Embryonic facial prominence (tissue), 1 donor: ENCODE results near the gene TMEM183A.
"Not testable (repeated sequence)": the region's sequence is repeated elsewhere in the genome, so short reads cannot be mapped to it uniquely, and the experiment has no call there.

Experiments used
- DNase-seq: peaks from one replicate; pipeline ENCODE4 v3.0.0-alpha.2; 2016; ENCODE audit errors: extremely low spot score

TMEM183A gene, protein sequence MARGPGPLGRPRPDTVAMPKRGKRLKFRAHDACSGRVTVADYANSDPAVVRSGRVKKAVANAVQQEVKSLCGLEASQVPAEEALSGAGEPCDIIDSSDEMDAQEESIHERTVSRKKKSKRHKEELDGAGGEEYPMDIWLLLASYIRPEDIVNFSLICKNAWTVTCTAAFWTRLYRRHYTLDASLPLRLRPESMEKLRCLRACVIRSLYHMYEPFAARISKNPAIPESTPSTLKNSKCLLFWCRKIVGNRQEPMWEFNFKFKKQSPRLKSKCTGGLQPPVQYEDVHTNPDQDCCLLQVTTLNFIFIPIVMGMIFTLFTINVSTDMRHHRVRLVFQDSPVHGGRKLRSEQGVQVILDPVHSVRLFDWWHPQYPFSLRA

DNA sequence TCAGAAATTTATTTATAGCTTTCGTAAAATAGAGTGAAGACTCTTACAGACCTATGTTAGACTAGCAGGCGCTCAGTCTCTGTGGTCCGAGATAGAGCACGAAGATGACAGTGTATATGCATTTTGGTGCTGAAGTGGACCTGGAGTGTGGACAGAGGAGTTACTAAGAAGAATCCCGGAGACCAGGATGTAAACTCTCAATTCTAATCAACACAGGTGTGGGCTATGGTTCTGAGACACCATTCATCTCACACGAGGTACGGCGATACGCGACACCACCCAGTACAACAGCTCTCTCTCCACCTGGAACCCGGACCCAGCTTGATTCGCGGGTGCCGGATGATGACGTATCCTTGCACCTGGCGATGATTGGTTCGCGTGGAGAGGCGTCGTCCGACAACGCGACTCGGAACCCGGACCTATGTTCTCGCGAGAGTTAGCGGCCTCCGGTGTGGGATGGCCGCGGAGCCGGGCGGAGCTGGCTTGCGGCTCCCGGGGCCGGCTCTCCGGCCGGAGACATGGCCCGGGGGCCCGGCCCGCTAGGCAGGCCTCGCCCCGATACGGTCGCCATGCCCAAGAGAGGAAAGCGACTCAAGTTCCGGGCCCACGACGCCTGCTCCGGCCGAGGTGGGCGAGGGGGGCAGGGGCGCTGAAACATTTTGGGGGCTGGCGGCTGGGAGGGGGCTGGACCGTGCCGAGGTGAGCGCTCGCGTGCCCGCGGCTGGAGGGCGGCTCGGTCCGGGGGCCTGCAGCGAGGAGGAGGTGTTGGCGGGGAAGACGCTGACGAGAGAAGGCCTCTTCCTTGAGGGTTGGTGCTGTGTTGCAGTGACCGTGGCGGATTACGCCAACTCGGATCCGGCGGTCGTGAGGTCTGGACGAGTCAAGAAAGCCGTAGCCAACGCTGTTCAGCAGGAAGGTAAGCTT is at the start of gene TMEM183A:
TMEM183A (plus strand) TSS at position 427 of the 924 bp plus-strand sequence; CDS start at position 519, 92 bp downstream.
- DNase-seq, result peak; percentile 93

DNA sequence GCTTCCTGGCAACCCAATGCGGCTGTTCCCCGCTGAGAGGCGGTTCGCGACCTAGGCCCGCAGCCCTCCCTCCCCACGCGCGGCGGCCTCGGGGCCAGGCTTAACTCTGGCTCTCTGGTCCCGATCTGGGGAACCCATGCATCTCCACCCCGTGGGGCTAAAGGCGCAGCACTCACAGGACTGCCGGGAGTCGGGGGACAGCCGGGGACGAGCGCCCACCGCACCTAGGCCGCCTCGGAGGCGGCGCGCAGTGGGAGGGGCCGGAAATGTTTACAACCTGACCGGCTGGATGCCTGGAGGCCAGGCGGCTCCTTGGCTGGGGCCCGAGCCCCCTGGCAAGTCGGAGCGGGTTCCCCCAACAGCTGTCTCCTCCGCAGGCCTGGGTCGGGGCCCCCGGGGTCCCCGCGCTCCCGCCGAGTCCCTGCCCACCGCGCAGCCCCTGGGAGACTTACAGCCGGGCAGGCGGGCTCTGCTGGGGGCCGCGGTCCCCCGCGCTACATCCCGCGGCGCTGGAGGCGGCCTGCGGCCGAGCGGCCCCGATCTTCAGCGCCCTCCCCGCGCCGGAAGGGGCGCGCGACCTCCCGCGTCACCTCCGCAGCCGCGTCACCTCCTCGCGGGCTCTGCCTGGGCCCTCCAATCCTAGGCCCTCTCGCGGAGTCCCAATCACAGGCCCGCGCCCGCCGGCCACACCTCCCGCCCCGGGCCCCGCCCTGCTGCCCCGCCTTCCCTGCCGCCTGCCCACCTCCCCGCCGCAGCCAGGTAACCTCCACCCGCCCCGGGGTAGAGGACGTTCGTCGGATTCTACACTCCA is 49.2 kb upstream of the TMEM183A start, which contains the start of gene ADIPOR1:
ADIPOR1 (minus strand) TSS at position 580 of the 811 bp plus-strand sequence. CDS start 7,242 bp downstream, outside the sequence.
- peak; percentile 78 for DNase-seq

DNA sequence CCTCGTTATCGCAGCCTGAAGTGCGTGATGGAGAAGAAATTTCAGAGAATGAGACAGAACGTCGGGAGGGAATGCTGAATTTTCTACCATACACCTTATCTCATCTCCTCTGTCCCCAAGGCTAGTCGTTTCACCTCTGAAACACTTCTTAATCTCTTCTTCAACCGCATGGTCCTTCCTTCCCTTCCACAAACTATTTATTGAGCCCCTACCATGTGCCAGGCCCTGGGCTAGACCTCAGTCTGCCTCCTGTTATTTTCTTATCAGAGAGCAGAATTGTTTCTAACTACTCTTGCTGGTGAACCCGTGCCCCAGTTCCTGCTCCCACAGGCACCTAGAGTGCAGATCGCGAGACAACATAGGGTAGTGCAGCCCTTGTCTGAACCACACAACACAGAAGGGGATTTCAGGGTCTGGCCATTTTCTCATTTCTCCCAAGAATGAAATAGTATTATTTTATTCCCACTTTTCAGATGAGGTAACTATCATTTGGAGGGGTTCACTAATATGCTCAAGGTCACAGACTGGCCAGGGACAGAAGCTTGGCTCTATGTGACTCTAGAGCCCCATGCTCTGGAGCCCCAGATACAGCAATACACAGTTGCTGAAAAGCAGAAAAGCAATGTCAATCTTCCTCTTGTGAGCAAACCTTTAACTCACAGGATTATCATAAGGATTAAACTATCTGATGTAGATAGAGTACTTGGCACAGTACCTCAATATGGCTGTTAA is 48.5 kb upstream of the TMEM183A start:
- no peak for DNase-seq

DNA sequence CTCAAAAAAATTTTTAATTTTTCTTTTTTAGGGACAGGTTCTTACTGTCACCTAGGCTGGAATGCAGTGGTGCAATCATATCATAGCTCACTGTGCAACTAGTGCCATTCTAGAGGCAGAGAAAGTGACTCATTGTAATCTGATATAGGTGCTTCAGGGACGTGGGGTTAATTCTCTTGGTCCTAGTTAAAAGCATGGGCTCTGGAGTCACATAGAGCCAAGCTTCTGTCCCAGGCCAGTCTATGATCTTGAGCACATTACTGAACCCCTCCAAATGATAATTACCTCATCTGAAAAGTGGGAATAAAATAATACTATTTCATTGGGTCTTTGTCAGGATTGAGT is 47.9 kb upstream of the TMEM183A start:
- DNase-seq, result no peak

DNA sequence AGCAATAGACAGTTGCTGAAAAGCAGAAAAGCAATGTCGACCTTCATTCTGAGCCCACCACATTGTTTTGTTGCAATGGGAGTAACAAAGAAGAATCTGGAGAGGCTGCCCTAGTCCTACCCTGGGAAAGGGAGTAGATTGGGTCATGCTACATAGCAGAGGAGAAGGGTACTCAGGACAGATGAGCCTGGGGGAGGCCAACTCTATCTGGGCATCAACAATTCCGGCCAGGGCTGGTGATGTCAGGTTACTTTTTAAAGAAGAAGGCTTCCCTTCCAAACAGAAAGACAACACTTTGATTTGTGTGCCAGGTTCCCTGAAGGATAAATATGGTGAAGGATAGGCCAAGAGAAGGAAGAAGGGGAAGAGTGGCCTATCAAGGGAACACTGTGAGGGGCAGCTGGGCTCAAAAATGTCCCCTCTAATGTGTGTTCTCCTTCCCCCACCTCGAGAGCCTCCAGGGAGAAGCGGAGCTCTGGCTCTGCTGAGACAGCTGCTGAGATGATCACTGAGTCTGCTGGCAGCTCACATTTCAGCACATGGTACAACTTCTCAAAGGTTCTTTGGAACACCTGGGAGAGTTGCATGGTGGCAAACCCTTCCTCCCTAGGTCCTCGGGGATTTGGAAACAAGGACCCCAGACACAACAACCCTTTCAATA is 45.8 kb upstream of the TMEM183A start:
- DNase-seq, result no peak

DNA sequence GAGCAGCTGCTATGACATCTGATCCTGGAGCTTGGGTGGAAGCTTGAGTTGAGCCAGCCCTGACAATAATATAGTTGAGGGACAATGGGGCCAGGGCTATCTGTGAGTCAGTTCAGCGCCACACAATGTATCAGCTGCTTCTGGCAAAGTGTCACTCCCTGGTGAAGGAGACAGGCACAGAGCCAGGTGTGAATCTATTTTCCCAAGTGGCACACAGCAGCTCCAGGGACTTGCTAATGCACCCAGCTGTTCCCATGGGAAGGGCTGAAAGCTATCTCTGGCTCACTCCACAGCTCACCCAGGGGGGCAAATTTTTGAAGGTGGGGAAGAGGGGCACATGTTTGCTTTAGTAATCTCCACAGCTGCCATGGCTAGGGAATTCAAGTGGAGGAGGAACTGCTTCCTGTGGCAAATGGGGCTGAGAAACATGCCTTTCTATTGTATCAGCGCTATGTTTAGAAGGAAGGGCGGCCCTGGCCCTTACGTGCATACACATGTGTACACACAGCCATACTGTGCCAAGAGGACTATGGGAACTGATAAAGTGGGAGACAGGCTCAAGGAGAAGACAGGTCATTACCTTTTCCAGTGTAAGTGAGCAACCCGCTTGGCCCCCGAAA is 42.3 kb upstream of the TMEM183A start:
- no peak for DNase-seq

DNA sequence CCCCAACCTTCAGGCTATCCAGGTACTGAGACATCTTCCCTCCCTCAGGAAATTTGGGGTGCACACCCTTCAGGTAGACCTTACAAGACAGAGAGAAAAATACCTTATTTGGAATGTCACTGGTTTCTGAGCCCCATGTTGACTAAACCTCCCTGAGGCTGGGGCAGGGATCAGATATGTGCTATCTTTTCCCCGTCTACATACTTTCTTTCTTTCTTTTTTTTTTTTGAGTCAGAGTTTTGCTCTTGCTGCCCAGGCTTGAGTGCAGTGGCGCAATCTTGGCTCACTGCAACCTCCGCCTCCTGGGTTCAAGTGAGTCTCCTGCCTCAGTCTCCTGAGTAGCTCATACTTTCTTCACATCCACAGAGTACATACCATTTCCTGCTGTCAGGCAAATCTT is 41.8 kb upstream of the TMEM183A start:
- no peak for DNase-seq

DNA sequence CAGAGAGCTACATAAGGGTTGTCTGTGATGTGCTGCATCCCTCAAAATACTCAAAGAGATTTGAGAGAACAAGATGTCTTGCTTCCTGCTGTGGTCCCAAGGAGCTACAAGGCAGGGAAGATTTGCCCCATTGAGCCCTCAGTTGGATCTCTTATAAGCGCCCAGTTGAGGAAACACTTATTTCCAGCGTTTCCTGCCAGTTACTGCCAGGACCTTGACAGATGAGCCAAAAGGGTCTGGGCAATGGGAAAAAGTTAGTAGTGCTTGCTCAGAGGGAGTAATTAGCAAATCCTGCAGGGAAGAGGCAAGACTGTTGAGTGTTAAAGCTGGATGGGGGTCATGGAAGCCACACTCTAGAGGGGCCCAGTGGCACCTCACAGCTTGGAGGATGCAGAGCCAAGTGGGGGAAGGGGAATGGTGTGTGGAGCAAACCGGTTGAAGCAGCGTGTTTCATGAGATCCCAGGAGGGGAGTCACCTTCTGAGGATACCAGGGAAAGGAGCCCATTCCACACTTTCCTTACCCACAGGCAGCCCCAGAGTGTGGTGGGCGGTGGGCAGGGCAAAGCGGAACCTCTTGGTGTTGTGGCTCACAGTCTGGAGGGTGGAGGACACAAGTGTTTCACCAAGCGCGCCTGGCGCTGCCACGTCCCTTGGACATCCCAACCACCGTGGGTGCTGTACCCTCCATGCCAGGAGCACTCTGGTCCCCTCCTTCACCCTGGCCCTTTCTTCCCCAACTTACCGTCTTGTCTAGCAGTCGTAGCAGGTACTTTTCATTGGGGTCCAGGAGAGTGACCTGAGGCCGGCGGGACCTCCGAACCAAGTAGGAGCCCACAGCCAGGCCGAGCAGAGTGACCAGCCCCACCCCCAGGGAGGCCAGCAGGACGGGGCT is 40.9 kb upstream of the TMEM183A start:
- DNase-seq, result no peak

DNA sequence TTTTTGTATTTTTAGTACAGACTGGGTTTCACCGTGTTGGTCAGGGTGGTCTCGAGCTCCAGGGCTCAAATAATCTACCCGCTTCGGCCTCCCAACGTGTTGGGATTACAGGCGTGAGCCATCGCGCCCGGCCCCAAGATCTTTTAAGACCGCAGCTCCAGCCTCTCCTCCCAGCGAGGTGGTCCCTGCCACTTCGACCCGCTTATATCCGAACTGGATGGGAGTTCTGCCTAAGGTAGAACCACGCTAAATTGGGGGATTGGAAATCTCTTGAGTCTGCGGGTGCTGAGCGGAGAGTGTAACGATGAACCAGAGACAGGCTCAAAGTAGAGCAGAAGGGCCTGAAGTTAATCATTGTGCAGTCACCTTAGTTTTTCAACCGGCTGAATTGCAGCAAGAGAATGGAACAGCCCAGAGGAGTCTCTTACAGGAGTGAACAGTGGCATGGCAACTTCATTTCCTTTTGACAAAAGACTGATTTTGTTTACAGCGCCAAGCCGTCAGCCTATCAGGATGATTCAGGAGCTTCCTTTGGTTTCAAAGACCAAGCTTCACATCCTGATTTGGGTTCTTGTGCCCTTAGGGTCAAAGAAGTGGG is 39.4 kb upstream of the TMEM183A start:
- no peak for DNase-seq

DNA sequence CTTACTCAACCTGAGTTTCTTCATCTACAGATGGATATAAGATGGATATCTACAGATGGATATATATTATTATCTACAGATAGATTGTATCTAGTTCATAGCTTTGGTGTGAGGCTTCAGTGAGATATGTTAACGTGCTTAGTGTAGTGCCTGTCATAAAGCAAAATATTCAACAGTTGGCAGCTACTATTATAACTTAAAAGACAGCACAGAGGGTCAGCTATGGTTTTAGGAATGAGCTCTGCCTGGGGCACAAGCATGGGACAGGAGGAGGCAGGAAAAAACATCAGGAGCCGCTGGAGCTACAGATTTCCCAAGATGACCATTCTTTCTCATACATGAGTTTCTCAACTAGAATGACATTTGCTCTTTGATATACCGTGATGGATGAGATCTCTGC is 38.8 kb upstream of the TMEM183A start:
- no peak for DNase-seq

DNA sequence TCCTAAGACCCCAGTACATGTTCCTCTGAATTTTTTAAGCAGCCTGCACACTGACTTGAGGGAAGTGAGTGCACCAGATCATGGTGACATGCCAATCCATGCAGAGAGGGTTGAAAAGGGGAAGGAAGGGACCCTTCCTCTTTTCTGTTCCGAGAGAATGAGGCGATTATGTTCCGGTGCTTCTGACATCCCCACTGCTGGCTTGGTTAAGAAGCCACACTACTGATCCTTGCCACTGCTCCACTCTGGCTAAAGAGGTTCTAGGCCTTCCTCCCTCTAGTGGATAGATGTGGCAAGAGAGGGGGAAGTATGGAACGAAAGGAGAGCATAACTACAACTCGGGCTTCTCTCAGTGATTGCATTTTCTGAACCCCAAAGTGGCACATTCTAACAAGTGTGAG is 38.3 kb upstream of the TMEM183A start:
- DNase-seq, result no peak

DNA sequence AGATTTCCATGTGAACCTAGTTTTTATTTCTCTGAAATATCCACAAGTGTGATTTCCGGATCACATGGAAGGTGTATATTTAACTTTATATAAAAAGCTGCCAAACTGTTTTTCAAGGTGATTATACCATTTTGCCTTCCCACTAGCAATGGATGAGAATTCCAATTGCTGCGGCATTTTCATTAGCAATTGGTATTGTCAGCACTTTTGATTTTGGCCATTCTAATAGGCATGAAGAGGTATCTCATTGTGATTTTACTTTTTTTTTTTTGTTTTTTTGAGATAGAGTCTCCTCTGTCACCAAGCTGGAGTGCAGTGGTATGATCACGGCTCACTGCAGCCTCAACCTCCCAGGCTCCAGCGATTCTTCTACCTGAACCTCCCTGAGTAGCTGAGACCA is 35.1 kb upstream of the TMEM183A start:
- no peak for DNase-seq

DNA sequence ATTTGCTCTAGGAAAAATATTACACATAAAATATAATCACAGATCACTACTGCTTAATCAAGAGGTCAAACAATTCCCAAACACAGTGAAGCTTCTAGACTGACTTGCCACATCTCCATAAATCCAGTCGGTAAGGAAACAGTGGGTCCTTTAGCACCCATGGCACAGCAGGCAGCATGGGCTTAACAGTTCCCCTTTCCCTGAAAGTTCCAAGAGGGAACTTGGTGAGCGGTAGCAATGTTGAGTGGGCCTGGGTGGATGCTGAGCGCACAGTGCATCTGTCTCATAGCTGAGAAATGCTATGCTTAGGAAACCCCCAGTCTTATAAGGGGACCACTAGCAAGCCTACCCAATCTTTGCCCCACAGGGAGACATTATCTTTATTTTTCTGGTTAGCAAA is 32.3 kb upstream of the TMEM183A start:
- no peak for DNase-seq

DNA sequence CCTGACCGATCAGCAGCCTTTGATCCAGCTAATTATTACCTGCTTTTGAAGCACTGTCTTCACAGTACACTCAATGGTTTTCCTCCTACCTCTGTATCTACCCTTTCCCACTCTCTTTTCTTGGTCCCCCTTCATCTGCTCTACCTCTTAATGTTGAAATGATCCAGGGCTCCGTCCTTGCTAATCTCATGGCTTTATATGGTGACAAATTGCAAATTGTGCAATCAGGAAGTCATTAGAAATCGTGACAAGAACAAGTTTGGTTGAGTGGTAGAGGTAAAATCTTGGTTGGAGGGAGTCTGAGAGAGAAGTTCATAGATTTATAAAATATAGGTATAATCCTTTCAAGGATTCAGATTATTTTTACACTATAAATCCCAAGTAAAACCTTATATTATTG is 30.5 kb upstream of the TMEM183A start:
- DNase-seq, result no peak

DNA sequence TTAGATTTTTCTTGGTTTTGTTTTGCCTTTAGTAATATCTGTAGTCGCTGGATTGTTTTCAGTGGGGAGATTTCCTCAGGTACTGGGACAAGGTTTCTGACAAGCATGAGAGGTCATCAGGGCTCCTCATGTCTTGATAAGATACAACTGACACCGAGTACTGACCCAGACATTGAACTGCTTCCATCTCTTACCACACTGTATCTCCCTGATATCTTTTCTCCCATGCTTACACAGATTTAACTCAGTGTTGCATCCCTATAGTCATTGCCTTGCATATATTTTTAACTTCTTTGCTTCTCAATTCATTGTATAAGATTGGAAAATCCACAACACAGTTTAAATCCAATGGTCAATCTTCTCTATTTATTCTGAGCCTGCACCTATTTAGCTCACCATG is 27.7 kb upstream of the TMEM183A start:
- no peak for DNase-seq

DNA sequence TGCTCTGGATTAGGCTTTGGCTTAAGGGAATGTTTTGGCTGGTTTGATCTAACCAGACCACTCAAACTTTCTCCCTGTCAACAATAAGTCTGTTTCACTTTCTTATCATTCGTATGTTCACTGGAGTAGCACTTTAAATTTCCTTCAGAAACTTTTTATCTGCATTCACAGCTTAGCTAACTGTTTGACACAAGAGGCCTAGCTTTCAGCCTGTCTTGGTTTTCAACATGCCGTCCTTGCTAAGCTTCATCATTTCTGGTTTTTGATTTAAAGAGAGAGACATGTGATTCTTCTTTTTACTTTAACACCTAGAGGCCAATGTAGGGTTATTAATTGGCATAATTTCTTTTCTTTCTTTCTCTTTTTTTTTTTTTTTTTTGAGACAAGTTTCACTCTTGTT is 25.2 kb upstream of the TMEM183A start:
- no peak for DNase-seq

DNA sequence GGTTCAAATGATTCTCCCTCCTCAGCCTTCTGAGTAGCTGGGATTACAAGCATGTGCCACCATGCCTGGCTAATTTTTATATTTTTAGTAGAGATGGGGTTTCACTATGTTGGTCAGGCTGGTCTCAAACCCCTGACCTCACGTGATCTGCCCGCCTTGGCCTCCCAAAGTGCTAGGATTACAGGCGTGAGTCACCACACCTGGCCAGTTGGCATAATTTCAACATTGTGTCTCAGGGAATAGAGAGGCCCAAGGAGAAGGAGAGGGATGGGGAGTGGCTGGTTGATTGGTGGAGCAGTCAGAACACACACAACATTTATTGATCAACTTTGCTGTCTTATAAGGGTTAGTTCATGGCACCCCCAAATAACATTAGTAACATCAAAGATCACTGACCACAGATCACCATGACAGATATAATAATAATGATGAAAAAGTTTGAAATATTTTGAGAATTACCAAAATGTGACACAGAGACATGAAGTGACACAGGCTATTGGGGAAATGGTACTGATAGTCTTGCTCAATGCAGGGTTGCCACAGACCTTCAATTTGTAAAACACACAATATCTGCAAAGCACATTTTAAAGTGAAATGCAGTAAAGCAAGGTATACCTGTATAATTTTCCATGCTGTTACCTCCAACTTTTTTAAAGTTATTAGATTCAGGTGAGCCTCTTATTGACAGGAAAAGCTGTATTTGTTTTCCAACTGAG is 24.3 kb upstream of the TMEM183A start:
- no peak for DNase-seq

DNA sequence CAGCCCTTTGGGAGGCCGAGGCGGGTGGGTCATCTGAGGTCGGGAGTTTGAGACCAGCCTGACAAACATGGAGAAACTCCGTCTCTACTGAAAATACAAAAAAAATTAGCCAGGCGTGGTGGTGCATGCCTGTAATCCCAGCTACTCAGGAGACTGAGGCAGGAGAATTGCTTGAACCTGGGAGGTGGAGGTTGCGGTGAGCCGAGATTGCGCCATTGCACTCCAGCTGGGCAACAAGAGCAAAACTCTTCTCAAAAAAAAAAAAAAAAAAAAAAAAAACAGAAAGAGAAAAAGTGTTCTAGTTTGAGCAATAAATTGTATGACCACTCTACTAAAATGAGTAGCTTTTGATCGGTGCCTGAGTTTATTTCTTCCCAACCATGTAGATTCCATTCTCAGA is 21.1 kb upstream of the TMEM183A start:
- DNase-seq, result not testable (repeated sequence)
